PC-3 (cell line): Measurements from ENCODE around the gene CEND1. TPM values are rescaled to one million over a fixed set of nuclear protein-coding genes. Genes with fewer than 3 reads are reported as not detected.

Experiments used
- ATAC-seq: fragments of 200-7000 bp; cut with Tn5 transposase; 2 replicates; pipeline ENCODE4 v1.9.1; 2020; ENCODE audit warnings: mild to moderate bottlenecking, moderate library complexity
- BruUV-seq: library from RNA; stranded (reverse); fragments of 400-500 nt; replicated peaks from 2 replicates; lab custom pipeline; 2021; lab: Mats Ljungman, UMichigan
- CTCF ChIA-PET: fragments of 300-600 bp; sonication (Branson Sonifier 250); formaldehyde crosslinking; loops from one replicate; lab custom pipeline; 2022; ENCODE audit warnings: antibody characterized with exemption; lab: Charles Lee
- POLR2A ChIA-PET: fragments of 300-600 bp; sonication (Branson Sonifier 250); formaldehyde crosslinking; loops from one replicate; lab custom pipeline; 2022; ENCODE audit warnings: antibody characterized with exemption; ENCODE audit not compliant: unreplicated experiment; lab: Charles Lee
- DNase-seq: peaks from one replicate; pipeline ENCODE4 v3.0.0-alpha.2; 2015
- H2AFZ ChIP-seq: fragments of 300-600 bp; sonication (generic); 2 replicates; pipeline ENCODE4 v1.6.0; 2016; ENCODE audit warnings: antibody characterized with exemption, low read length
- H3F3A ChIP-seq: fragments of 300-600 bp; sonication (generic); one replicate; pipeline ENCODE4 v1.6.0; 2017; ENCODE audit warnings: antibody characterized with exemption, low read length, control low read depth, mild to moderate bottlenecking; ENCODE audit not compliant: unreplicated experiment
- H3K27ac ChIP-seq: fragments of 300-600 bp; sonication (generic); 2 replicates; pipeline ENCODE4 v1.5.1; 2016; ENCODE audit warnings: mild to moderate bottlenecking, low read length
- H3K27me3 ChIP-seq: fragments of 300-600 bp; sonication (generic); 2 replicates; pipeline ENCODE4 v1.6.1; 2016; ENCODE audit warnings: low read length, mixed read lengths
- H3K36me3 ChIP-seq: fragments of 300-600 bp; sonication (generic); 2 replicates; pipeline ENCODE4 v1.6.1; 2016; ENCODE audit warnings: low read depth, mixed run types, low read length, mixed read lengths
- H3K4me1 ChIP-seq: fragments of 300-600 bp; sonication (generic); 2 replicates; pipeline ENCODE4 v1.5.1; 2016; ENCODE audit warnings: low read length; ENCODE audit not compliant: insufficient read depth
- H3K4me2 ChIP-seq: fragments of 300-600 bp; sonication (generic); 2 replicates; pipeline ENCODE4 v1.6.0; 2016; ENCODE audit warnings: low read length
- H3K4me3 ChIP-seq: fragments of 300-600 bp; sonication (generic); 2 replicates; pipeline ENCODE4 v1.5.1; 2016; ENCODE audit warnings: mild to moderate bottlenecking, low read length, mixed read lengths
- H3K79me2 ChIP-seq: fragments of 300-600 bp; sonication (generic); 2 replicates; pipeline ENCODE4 v1.6.1; 2017; ENCODE audit warnings: low read length, mixed read lengths
- H3K9ac ChIP-seq: fragments of 300-600 bp; sonication (generic); 2 replicates; pipeline ENCODE4 v1.6.0; 2016; ENCODE audit warnings: mild to moderate bottlenecking, low read length
- H3K9me2 ChIP-seq: fragments of 300-600 bp; sonication (generic); replicated peaks from 2 replicates; pipeline ENCODE4 v1.6.1; 2016; ENCODE audit warnings: mixed run types, low read length, mixed read lengths
- H3K9me3 ChIP-seq: fragments of 300-600 bp; sonication (generic); 2 replicates; pipeline ENCODE4 v1.6.1; 2016; ENCODE audit warnings: low read length, mixed read lengths
- H4K20me1 ChIP-seq: fragments of 300-600 bp; sonication (generic); 2 replicates; pipeline ENCODE4 v1.6.1; 2016; ENCODE audit warnings: low read length, mixed read lengths
- EZH2 ChIP-seq: fragments of 300-600 bp; sonication (generic); IDR thresholded peaks from one replicate; pipeline ENCODE4 v1.6.1; 2017; ENCODE audit warnings: antibody characterized with exemption, mild to moderate bottlenecking, low read length; ENCODE audit not compliant: unreplicated experiment
- EZH2phosphoT487 ChIP-seq: fragments of 300-600 bp; sonication (generic); IDR thresholded peaks from 2 replicates; pipeline ENCODE4 v1.6.1; 2018; ENCODE audit warnings: mild to moderate bottlenecking, antibody characterized with exemption, low read length, borderline replicate concordance
- intact Hi-C: fragments of 100-400 bp; cut with micrococcal nuclease; formaldehyde crosslinking; loops from 2 replicates; pipeline ENCODE4 v1.9.0; 2023
- total RNA-seq: library from RNA; depleted of rRNA; stranded (reverse); fragments of >200 nt; gene quantifications from 2 replicates; pipeline ENCODE4 v1.2.3, GENCODE V29; 2014
- TF ChIP-seq, protein P1 (sequence below): fragments of 300-600 bp; sonication (generic); conservative IDR thresholded peaks from 2 replicates; pipeline ENCODE4 v1.5.1; 2017; ENCODE audit warnings: antibody characterized with exemption, low read depth, mild to moderate bottlenecking, low read length

CEND1 gene
- total RNA-seq, 1 experiment from 2014 or later = not detected

- no TSS peak for BruUV-seq
- peak overlapping the region; percentile 98 for H3K4me2 ChIP-seq
- DNase-seq = no peak
- H3K36me3 ChIP-seq = peaks cover 14% of the 10 kb centered on the region; the same call in 1 of the 2 replicates
- H4K20me1 ChIP-seq = peaks cover 26% of the 10 kb centered on the region
- ChIA-PET POLR2A (interaction anchor here (0.7 kb wide), 1 partner anchor 162 kb away, joined by 11 read pairs; no protein-coding TSS in a partner anchor), CTCF (no interaction called here)
- H3K9me3 ChIP-seq = no peaks in the 10 kb centered on the region
- H3K4me3 ChIP-seq = peak overlapping the region; percentile 95
- no peak for ATAC-seq
- H3K9me2 ChIP-seq = no peaks in the 10 kb centered on the region
- intact Hi-C loops = no loop called here
- no peak overlapping the region for H2AFZ ChIP-seq
- H3K79me2 ChIP-seq = peaks cover 67% of the 10 kb centered on the region
- no peaks in the 10 kb centered on the region for H3K27me3 ChIP-seq
- no peak for TF ChIP-seq EZH2
- TF ChIP-seq, protein P1, sequence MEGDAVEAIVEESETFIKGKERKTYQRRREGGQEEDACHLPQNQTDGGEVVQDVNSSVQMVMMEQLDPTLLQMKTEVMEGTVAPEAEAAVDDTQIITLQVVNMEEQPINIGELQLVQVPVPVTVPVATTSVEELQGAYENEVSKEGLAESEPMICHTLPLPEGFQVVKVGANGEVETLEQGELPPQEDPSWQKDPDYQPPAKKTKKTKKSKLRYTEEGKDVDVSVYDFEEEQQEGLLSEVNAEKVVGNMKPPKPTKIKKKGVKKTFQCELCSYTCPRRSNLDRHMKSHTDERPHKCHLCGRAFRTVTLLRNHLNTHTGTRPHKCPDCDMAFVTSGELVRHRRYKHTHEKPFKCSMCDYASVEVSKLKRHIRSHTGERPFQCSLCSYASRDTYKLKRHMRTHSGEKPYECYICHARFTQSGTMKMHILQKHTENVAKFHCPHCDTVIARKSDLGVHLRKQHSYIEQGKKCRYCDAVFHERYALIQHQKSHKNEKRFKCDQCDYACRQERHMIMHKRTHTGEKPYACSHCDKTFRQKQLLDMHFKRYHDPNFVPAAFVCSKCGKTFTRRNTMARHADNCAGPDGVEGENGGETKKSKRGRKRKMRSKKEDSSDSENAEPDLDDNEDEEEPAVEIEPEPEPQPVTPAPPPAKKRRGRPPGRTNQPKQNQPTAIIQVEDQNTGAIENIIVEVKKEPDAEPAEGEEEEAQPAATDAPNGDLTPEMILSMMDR = no peak
- no peak for TF ChIP-seq EZH2phosphoT487
- H3K4me1 ChIP-seq = peaks cover 22% of the 10 kb centered on the region
- no peaks in the 10 kb centered on the region for H3F3A ChIP-seq
- H3K9ac ChIP-seq = peak overlapping the region; percentile 96
- H3K27ac ChIP-seq = no peak overlapping the region
Observed at GRCh38 chr11:776263-776560, 13.7 kb downstream of the CEND1 start.

DNA sequence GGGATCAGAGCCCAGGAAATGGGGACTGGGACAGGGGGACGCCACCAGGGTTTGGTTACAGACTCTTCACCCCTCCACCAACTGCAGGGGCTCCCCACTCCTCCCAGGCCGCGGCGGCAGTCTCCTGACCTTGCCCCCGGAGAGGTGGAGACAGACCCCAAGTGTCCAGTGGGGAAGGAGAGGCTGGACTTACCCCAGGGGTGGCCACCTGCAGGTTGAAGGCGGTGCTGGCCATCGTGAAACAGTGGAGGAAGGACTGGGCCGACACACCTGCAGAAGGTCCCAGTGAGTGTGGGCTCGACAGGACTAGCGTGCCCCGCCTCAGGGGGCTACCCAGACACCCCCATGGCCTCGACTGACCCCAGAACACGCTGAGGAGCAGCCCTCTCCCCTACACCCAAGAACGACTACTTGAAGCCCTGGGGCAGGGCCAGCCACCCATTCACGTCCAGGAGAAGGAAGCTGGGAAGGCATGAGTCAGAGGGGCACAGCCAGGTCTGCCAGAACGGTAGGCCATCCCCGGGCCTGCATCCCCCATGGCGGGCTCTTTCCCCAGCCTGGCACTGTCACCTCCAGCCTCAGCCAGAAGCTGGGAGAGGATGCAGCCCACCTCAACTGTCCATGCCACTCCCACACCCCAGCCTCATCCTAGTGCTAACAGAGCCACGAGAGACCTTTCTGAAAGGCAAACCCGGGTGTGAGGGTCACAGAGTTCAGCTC lies 14.9 kb downstream of the CEND1 start:
- TF ChIP-seq, protein P1 = no peak
- TF ChIP-seq EZH2phosphoT487 (no peak), EZH2 (no peak)
- no peak overlapping the region for H2AFZ ChIP-seq
- H3K27ac ChIP-seq = peak overlapping the region; percentile 21
- no peaks in the 10 kb centered on the region for H3K27me3 ChIP-seq
- peak; percentile 67 for DNase-seq
- H3K9ac ChIP-seq = peak overlapping the region; percentile 96
- H3K9me2 ChIP-seq = no peaks in the 10 kb centered on the region
- BruUV-seq = no TSS peak
- peak overlapping the region; percentile 98 for H3K4me2 ChIP-seq
- peaks cover 71% of the 10 kb centered on the region for H3K79me2 ChIP-seq
- H3F3A ChIP-seq = no peaks in the 10 kb centered on the region
- CTCF ChIA-PET = interaction anchor here (0.6 to 0.7 kb wide), 2 partner anchors 49 to 221 kb away, joined by 3 to 4 read pairs; no protein-coding TSS in a partner anchor
- H3K9me3 ChIP-seq = no peaks in the 10 kb centered on the region
- H3K4me3 ChIP-seq = peak overlapping the region; percentile 95
- H4K20me1 ChIP-seq = peaks cover 26% of the 10 kb centered on the region
- intact Hi-C loops = no loop called here
- peaks cover 25% of the 10 kb centered on the region; the same call in 1 of the 2 replicates for H3K36me3 ChIP-seq
- POLR2A ChIA-PET = interaction anchor here (0.6 kb wide), 1 partner anchor 59 kb away, joined by 16 read pairs; no protein-coding TSS in a partner anchor
- ATAC-seq = peak; percentile 60
- H3K4me1 ChIP-seq = peaks cover 22% of the 10 kb centered on the region

DNA sequence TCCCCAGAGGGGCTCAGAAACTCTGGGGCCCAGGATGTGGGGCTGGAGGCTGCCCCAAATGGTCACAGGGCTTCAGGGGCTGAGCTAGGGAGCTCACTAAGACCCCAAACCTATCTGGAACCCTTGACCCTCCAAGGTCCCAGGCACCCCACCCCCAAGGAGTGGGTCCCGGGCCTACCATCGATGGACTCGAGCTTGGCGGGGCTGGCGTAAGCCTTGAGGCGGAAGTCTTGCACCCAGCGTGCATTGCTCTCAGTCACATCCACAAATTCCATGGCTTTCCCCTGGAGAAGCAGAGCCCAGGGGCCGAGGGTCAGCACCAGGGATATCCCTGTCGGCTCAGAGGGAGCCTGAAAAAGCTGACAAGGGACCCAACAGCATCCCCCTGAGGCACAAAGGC lies 16.1 kb downstream of the CEND1 start:
- Histone ChIP-seq H3K4me2 (no peak overlapping the region), H3F3A (no peaks in the 10 kb centered on the region), H2AFZ (no peak overlapping the region), H3K36me3 (peaks cover 25% of the 10 kb centered on the region; the same call in 1 of the 2 replicates), H3K4me1 (peaks cover 22% of the 10 kb centered on the region), H3K27ac (no peak overlapping the region), H4K20me1 (peaks cover 26% of the 10 kb centered on the region), H3K9me3 (no peaks in the 10 kb centered on the region), H3K9me2 (no peaks in the 10 kb centered on the region), H3K9ac (no peak overlapping the region), H3K79me2 (peaks cover 71% of the 10 kb centered on the region), H3K4me3 (no peak overlapping the region), H3K27me3 (no peaks in the 10 kb centered on the region)
- BruUV-seq = no TSS peak
- ATAC-seq (no peak), DNase-seq (no peak)
- intact Hi-C loops = no loop called here
- CTCF ChIA-PET = no interaction called here
- TF ChIP-seq, protein P1 = no peak
- TF ChIP-seq EZH2 (no peak), EZH2phosphoT487 (no peak)
- POLR2A ChIA-PET = no interaction called here
